Smooth muscle cell (in vitro differentiated cells): ENCODE data around the gene SNRNP40. TPM values are rescaled to one million over a fixed set of nuclear protein-coding genes. Genes with fewer than 3 reads are reported as not detected.

Experiments used
- DNase-seq: peaks from one replicate; lab custom pipeline; 2025; ENCODE audit not compliant: unreplicated experiment; lab: John Stamatoyannopoulos, UW
- H2AFZ ChIP-seq: fragments of 200-600 bp; sonication (generic); 2 replicates; pipeline ENCODE4 v1.6.0; 2016; ENCODE audit warnings: antibody characterized with exemption, low read depth, mild to moderate bottlenecking
- H3F3A ChIP-seq: fragments of 200-600 bp; sonication (generic); 2 replicates; pipeline ENCODE4 v1.6.0; 2017; ENCODE audit warnings: antibody characterized with exemption, low read depth
- H3K27ac ChIP-seq: fragments of 200-600 bp; sonication (generic); 2 replicates; pipeline ENCODE4 v1.5.1; 2016; ENCODE audit warnings: low read depth, mild to moderate bottlenecking
- H3K27me3 ChIP-seq: fragments of 200-600 bp; sonication (generic); 2 replicates; pipeline ENCODE4 v1.6.1; 2016; ENCODE audit warnings: low read depth, mild to moderate bottlenecking
- H3K36me3 ChIP-seq: fragments of 200-600 bp; sonication (generic); 2 replicates; pipeline ENCODE4 v1.5.1; 2016; ENCODE audit warnings: low read depth
- H3K4me1 ChIP-seq: fragments of 200-600 bp; sonication (generic); 2 replicates; pipeline ENCODE4 v1.5.1; 2016; ENCODE audit warnings: low read depth
- H3K4me2 ChIP-seq: fragments of 200-600 bp; sonication (generic); 2 replicates; pipeline ENCODE4 v1.6.0; 2016; ENCODE audit warnings: mild to moderate bottlenecking
- H3K4me3 ChIP-seq: fragments of 200-600 bp; sonication (generic); 2 replicates; pipeline ENCODE4 v1.5.1; 2016; ENCODE audit warnings: mild to moderate bottlenecking
- H3K79me2 ChIP-seq: fragments of 200-600 bp; sonication (generic); 2 replicates; pipeline ENCODE4 v1.6.0; 2016; ENCODE audit warnings: low read depth, mild to moderate bottlenecking
- H3K9ac ChIP-seq: fragments of 200-600 bp; sonication (generic); 2 replicates; pipeline ENCODE4 v1.6.0; 2016; ENCODE audit warnings: low read depth
- H3K9me3 ChIP-seq: fragments of 200-600 bp; sonication (generic); replicated peaks from 2 replicates; pipeline ENCODE4 v1.5.1; 2016; ENCODE audit warnings: low read depth
- H4K20me1 ChIP-seq: fragments of 200-600 bp; sonication (generic); 2 replicates; pipeline ENCODE4 v1.6.0; 2016; ENCODE audit warnings: low read depth
- WGBS: methylation state at CpG from one replicate; pipeline ENCODE4 v1.1.7; 2016; ENCODE audit warnings: low lambda C conversion rate; 5-methylcytosine and 5-hydroxymethylcytosine counted together
- polyA plus RNA-seq: library from polyadenylated mRNA; unstranded; fragments of >200 nt; fragmentation: Nextera tagmentation; extraction: Ambion mirVana; gene quantifications from 2 replicates; pipeline ENCODE4 v1.2.1, GENCODE V29; 2016
- total RNA-seq: library from RNA; depleted of rRNA; stranded (reverse); fragments of >200 nt; gene quantifications from 2 replicates; pipeline ENCODE4 v1.2.3, GENCODE V29; 2014
- TF ChIP-seq, protein P1 (sequence below): fragments of 200-600 bp; sonication (generic); IDR thresholded peaks from 2 replicates; pipeline ENCODE4 v1.5.1; 2017; ENCODE audit warnings: borderline replicate concordance, mild to moderate bottlenecking, antibody characterized with exemption; ENCODE audit not compliant: insufficient read depth, poor library complexity, severe bottlenecking

Gene SNRNP40
- total and polyA plus RNA-seq, 2 experiments from 2014 or later: 67.6 to 97.2 TPM

DNA sequence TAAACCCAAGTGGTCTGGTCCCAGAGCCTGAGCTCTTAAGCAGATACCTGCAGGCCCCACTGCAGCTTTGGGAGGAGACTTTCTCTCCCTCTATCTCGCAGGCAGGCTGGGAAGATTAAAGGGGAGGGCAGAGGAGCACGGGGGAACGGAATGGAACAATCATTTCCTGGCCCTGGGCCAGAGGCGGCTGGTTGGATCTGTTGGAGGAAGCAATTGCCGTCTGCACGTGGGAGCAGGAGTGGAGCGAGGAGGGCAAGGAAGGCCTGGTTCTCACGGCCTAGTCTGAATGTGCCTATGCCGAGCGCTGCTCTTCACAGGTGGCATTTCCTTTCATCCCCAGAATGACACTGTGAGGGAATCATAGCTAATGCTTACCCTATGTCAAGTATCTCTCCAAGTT, 80.6 kb downstream of the SNRNP40 start:
- no peaks in the 10 kb centered on the region for H3K9me3 ChIP-seq
- H3K27me3 ChIP-seq: no peaks in the 10 kb centered on the region
- TF ChIP-seq, protein P1, sequence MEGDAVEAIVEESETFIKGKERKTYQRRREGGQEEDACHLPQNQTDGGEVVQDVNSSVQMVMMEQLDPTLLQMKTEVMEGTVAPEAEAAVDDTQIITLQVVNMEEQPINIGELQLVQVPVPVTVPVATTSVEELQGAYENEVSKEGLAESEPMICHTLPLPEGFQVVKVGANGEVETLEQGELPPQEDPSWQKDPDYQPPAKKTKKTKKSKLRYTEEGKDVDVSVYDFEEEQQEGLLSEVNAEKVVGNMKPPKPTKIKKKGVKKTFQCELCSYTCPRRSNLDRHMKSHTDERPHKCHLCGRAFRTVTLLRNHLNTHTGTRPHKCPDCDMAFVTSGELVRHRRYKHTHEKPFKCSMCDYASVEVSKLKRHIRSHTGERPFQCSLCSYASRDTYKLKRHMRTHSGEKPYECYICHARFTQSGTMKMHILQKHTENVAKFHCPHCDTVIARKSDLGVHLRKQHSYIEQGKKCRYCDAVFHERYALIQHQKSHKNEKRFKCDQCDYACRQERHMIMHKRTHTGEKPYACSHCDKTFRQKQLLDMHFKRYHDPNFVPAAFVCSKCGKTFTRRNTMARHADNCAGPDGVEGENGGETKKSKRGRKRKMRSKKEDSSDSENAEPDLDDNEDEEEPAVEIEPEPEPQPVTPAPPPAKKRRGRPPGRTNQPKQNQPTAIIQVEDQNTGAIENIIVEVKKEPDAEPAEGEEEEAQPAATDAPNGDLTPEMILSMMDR: no peak
- no peak overlapping the region for H3K27ac ChIP-seq
- no peaks in the 10 kb centered on the region for H4K20me1 ChIP-seq
- H2AFZ ChIP-seq: no peak overlapping the region
- H3K4me1 ChIP-seq: peaks cover 4% of the 10 kb centered on the region
- H3F3A ChIP-seq: no peaks in the 10 kb centered on the region
- no peaks in the 10 kb centered on the region for H3K79me2 ChIP-seq
- no peak overlapping the region for H3K4me3 ChIP-seq
- H3K9ac ChIP-seq: no peak overlapping the region
- no peaks in the 10 kb centered on the region for H3K36me3 ChIP-seq
- peak overlapping the region; percentile 48 for H3K4me2 ChIP-seq
- no peak for DNase-seq
- 16% methylated on average over 10 of the region's 10 CpGs for WGBS

DNA sequence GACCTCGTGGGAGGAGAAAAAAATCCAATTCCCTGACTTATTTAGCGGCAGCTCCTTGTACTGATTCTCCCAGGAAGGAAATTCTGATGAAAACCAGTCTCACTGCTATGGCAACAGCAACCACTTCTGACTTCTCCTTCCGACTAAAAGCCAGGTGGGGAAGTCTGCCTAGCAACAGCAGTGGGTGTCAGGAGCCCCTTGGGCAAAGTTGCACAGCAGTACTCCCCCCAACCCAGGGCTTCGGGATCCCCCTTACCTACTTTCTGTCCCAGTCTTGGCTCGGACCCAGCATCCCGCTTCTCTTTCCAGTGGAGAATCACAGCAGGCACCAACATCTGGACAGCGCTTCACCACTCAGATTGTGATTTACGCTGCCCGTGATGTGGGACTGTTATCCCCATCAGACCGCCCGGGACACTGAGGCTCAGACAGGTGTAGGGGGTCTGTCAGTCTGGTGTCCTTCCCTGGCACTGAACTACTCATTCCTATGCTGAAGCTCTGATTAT, 81.5 kb downstream of the SNRNP40 start:
- Histone ChIP-seq H3K27ac (no peak overlapping the region), H3K36me3 (no peaks in the 10 kb centered on the region), H3K4me3 (no peak overlapping the region), H3K27me3 (no peaks in the 10 kb centered on the region), H3K9ac (no peak overlapping the region), H3F3A (no peaks in the 10 kb centered on the region), H3K4me1 (peaks cover 4% of the 10 kb centered on the region), H3K79me2 (no peaks in the 10 kb centered on the region), H3K9me3 (no peaks in the 10 kb centered on the region), H3K4me2 (no peak overlapping the region), H4K20me1 (no peaks in the 10 kb centered on the region), H2AFZ (no peak overlapping the region)
- 81% methylated on average over 11 of the region's 11 CpGs for WGBS
- TF ChIP-seq, protein P1: no peak
- DNase-seq: no peak

DNA sequence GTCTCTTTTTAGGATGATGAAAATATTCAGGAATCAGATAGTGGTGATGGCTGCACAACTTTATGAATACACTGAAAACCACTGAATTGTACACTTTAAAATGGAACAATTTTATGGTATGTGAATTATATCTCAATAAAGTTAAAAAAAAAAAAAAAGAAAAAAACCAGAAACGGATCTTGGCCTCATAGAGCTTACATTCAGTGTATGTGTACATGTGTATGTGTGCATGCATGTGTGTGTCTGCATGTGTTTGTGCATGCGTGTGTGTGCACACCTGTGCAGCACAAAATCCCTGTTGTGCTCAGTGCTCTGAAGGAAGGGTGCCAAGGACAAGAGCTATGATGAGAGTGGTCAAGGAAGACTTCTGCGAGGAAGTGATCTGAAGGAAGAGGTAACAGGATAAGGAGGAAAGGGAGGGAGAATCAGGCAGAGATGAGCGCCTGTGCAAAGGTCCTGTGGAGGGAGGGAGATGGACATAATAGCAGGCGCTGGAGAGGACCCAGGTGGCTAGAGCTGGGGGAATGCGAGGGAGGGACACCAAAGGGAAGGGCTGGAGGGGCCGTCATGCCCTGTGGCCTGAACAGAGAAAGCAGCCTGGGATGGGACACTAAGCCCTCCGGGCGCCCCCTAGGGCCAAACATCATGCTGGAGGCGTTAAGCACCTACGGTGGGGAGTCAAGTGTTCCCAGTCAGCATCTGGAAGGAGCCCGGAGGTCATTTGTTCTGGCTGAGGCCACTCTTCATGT, 82.1 kb downstream of the SNRNP40 start:
- H3K9ac ChIP-seq: no peak overlapping the region
- H3K9me3 ChIP-seq: no peaks in the 10 kb centered on the region
- WGBS: 64% methylated on average over 12 of the region's 12 CpGs
- H3K79me2 ChIP-seq: no peaks in the 10 kb centered on the region
- DNase-seq: no peak
- no peaks in the 10 kb centered on the region for H3K36me3 ChIP-seq
- H3K27me3 ChIP-seq: no peaks in the 10 kb centered on the region
- no peaks in the 10 kb centered on the region for H4K20me1 ChIP-seq
- H3K4me1 ChIP-seq: peaks cover 4% of the 10 kb centered on the region
- no peak overlapping the region for H2AFZ ChIP-seq
- H3K4me3 ChIP-seq: no peak overlapping the region
- TF ChIP-seq, protein P1: no peak
- H3K4me2 ChIP-seq: no peak overlapping the region
- H3F3A ChIP-seq: no peaks in the 10 kb centered on the region
- H3K27ac ChIP-seq: no peak overlapping the region

Other genes with a start within 250 kb of the SNRNP40 start
- gene PUM1, start 231.1 kb downstream of the SNRNP40 start, total RNA-seq: 78.2 and 79.6 TPM in 2 replicates
- gene PUM1, start 231.1 kb downstream of the SNRNP40 start, polyA plus RNA-seq: 49.0 and 54.0 TPM in 2 replicates
- 0.45 TPM in 1 of 2 replicates, not detected in the other for gene NKAIN1, start 56.9 kb downstream of the SNRNP40 start, total RNA-seq
- 0.39 and 1.4 TPM in 2 replicates for gene NKAIN1, start 56.9 kb downstream of the SNRNP40 start, polyA plus RNA-seq
- gene ZCCHC17, start 244 bp upstream of the SNRNP40 start, total RNA-seq: 34.2 and 44.7 TPM in 2 replicates
- gene ZCCHC17, start 244 bp upstream of the SNRNP40 start, polyA plus RNA-seq: 47.3 and 50.9 TPM in 2 replicates
- gene FABP3, start 76.3 kb upstream of the SNRNP40 start, total RNA-seq: 2.5 and 10.1 TPM in 2 replicates
- 6.9 and 7.4 TPM in 2 replicates for gene FABP3, start 76.3 kb upstream of the SNRNP40 start, polyA plus RNA-seq
- 26.4 and 31.6 TPM in 2 replicates for gene SERINC2, start 116.4 kb upstream of the SNRNP40 start, total RNA-seq
- gene SERINC2, start 116.4 kb upstream of the SNRNP40 start, polyA plus RNA-seq: 41.3 and 98.8 TPM in 2 replicates